ENCODE data around the gene SPECC1L.

Gene SPECC1L

GRCh38 chr22:24326266-24326665 is 55.6 kb downstream of the SPECC1L start:
- no peak for FAIRE-seq

GRCh38 chr22:24327832-24328231 is 57.2 kb downstream of the SPECC1L start:
- FAIRE-seq: no peak

- FAIRE-seq: no peak
Observed at GRCh38 chr22:24329453-24329852, 58.8 kb downstream of the SPECC1L start.

GRCh38 chr22:24330636-24331035 is 60.0 kb downstream of the SPECC1L start:
- no peak for FAIRE-seq

- FAIRE-seq: no peak
Observed at GRCh38 chr22:24331468-24332440, 61.1 kb downstream of the SPECC1L start.

- no peak for FAIRE-seq
Observed at GRCh38 chr22:24333301-24333700, 62.7 kb downstream of the SPECC1L start.

GRCh38 chr22:24335496-24335895 is 64.9 kb downstream of the SPECC1L start:
- no peak for FAIRE-seq

- FAIRE-seq: no peak
Observed at GRCh38 chr22:24337894-24338645, 67.4 kb downstream of the SPECC1L start.

GRCh38 chr22:24338726-24339451 is 68.3 kb downstream of the SPECC1L start:
- no peak for FAIRE-seq

- FAIRE-seq: no peak
Observed at GRCh38 chr22:24339452-24339747, 68.8 kb downstream of the SPECC1L start.

GRCh38 chr22:24341627-24342026 is 71.0 kb downstream of the SPECC1L start:
- FAIRE-seq: no peak

- no peak for FAIRE-seq
Observed at GRCh38 chr22:24350627-24351026, 80.0 kb downstream of the SPECC1L start.

GRCh38 chr22:24353121-24353520 is 82.5 kb downstream of the SPECC1L start:
- FAIRE-seq: no peak

- no peak for FAIRE-seq
Observed at GRCh38 chr22:24355574-24355973, 84.9 kb downstream of the SPECC1L start.

GRCh38 chr22:24357547-24357946 is 86.9 kb downstream of the SPECC1L start:
- FAIRE-seq: no peak

- FAIRE-seq: no peak
Observed at GRCh38 chr22:24358105-24358836, 87.6 kb downstream of the SPECC1L start.

GRCh38 chr22:24359452-24360120 is 89.0 kb downstream of the SPECC1L start:
- FAIRE-seq: no peak

GRCh38 chr22:24361976-24362646 is 91.5 kb downstream of the SPECC1L start:
- FAIRE-seq: no peak

- FAIRE-seq: no peak
Observed at GRCh38 chr22:24363243-24363642, 92.6 kb downstream of the SPECC1L start.

- FAIRE-seq: no peak
Observed at GRCh38 chr22:24366701-24367100, 96.1 kb downstream of the SPECC1L start.

- FAIRE-seq: no peak
Observed at GRCh38 chr22:24367841-24368240, 97.2 kb downstream of the SPECC1L start.

- no peak for FAIRE-seq
Observed at GRCh38 chr22:24370401-24370800, 99.8 kb downstream of the SPECC1L start.

Data from islet of Langerhans (tissue), 1 donor.